ENCODE results near the gene VWF.

DNA sequence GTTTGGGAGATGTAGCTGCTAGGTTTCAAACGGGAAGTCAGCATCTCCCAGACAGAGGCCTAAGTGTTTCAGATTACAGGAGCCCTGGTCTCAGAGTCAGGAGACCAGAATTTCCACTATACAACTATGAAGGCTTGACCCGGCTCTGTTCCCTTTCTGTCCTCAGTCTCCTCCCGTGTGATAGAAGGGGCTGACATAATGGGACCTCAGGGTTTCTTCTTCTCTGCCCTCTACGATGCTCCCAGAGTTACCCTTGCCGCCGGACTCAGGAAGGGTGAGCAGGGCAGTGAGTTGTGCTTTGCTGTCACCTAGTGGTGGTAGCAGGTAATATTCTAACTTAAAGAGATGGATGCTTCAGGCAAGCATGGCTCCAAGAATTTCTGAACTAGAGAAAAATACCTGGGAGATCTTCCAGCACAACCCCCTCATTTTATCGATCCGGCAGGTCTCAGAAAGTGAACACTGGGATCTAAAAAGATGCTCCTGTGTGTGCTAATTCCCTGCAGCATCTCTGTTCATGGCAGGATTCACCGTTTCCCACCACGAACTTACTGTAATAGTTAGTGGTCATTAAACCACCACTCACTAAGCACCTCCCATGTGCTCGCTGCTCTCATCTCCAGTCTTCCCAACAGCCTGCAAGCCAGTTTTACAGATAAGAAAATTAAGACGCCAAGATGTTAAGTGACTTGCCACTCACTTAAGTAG, 84.4 kb downstream of the VWF start:
- TF ChIP-seq, protein P1, sequence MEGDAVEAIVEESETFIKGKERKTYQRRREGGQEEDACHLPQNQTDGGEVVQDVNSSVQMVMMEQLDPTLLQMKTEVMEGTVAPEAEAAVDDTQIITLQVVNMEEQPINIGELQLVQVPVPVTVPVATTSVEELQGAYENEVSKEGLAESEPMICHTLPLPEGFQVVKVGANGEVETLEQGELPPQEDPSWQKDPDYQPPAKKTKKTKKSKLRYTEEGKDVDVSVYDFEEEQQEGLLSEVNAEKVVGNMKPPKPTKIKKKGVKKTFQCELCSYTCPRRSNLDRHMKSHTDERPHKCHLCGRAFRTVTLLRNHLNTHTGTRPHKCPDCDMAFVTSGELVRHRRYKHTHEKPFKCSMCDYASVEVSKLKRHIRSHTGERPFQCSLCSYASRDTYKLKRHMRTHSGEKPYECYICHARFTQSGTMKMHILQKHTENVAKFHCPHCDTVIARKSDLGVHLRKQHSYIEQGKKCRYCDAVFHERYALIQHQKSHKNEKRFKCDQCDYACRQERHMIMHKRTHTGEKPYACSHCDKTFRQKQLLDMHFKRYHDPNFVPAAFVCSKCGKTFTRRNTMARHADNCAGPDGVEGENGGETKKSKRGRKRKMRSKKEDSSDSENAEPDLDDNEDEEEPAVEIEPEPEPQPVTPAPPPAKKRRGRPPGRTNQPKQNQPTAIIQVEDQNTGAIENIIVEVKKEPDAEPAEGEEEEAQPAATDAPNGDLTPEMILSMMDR (IDR thresholded peaks at IDR 0.05): peak in 1 of 3 donors; percentile 81
- TF ChIP-seq POLR2A (IDR thresholded peaks at IDR 0.05): no peak
